Activated B cell treated with CpG ODN at 0.5 μM for 24 hours (primary cell): ENCODE measurements around the gene MAPK12. TPM values are rescaled to one million over a fixed set of nuclear protein-coding genes. Genes with fewer than 3 reads are reported as not detected.

Experiments used
- ATAC-seq: fragments of 200-7000 bp; cut with Tn5 transposase; one replicate; pipeline ENCODE4 v1.10.0; 2021; ENCODE audit warnings: low read depth, mild to moderate bottlenecking, moderate library complexity
- CTCF ChIA-PET: fragments of 350-600 bp; sonication (Branson Sonifier 250); formaldehyde crosslinking; loops from one replicate; lab custom pipeline; 2021; ENCODE audit warnings: antibody characterized with exemption; lab: Charles Lee
- POLR2A ChIA-PET: fragments of 350-600 bp; sonication (Branson Sonifier 250); formaldehyde crosslinking; loops from one replicate; lab custom pipeline; 2021; ENCODE audit warnings: antibody characterized with exemption; lab: Charles Lee
- DNase-seq: peaks from one replicate; pipeline ENCODE4 v3.0.0; 2022
- H3K27ac Mint-ChIP-seq: one replicate; pipeline ENCODE4 v1.8.0; 2020; ENCODE audit warnings: mixed read lengths
- H3K27me3 Mint-ChIP-seq: one replicate; pipeline ENCODE4 v1.8.0; 2021; ENCODE audit warnings: mixed read lengths
- H3K36me3 Mint-ChIP-seq: one replicate; pipeline ENCODE4 v1.8.0; 2021; ENCODE audit warnings: low read depth, mixed read lengths
- H3K4me1 Mint-ChIP-seq: one replicate; pipeline ENCODE4 v1.8.0; 2021; ENCODE audit warnings: mixed read lengths
- H3K4me3 Mint-ChIP-seq: one replicate; pipeline ENCODE4 v1.8.0; 2020; ENCODE audit warnings: mild to moderate bottlenecking, mixed read lengths
- H3K9me3 Mint-ChIP-seq: one replicate; pipeline ENCODE4 v1.8.0; 2020; ENCODE audit warnings: mixed read lengths
- CTCF ChIP-seq: fragments of 200-600 bp; IDR thresholded peaks from one replicate; pipeline ENCODE4 v1.8.0; 2022; ENCODE audit warnings: antibody characterized with exemption, mild to moderate bottlenecking
- intact Hi-C: fragments of 100-400 bp; cut with micrococcal nuclease; formaldehyde crosslinking; loops from one replicate; pipeline ENCODE4 v1.15.1; 2024
- total RNA-seq: library from RNA; stranded (reverse); gene quantifications from 2 replicates; pipeline ENCODE4 v1.2.3, GENCODE V29; 2022

Gene MAPK12
- total RNA-seq, 1 donor from 2014 or later = 4.4 TPM

DNA sequence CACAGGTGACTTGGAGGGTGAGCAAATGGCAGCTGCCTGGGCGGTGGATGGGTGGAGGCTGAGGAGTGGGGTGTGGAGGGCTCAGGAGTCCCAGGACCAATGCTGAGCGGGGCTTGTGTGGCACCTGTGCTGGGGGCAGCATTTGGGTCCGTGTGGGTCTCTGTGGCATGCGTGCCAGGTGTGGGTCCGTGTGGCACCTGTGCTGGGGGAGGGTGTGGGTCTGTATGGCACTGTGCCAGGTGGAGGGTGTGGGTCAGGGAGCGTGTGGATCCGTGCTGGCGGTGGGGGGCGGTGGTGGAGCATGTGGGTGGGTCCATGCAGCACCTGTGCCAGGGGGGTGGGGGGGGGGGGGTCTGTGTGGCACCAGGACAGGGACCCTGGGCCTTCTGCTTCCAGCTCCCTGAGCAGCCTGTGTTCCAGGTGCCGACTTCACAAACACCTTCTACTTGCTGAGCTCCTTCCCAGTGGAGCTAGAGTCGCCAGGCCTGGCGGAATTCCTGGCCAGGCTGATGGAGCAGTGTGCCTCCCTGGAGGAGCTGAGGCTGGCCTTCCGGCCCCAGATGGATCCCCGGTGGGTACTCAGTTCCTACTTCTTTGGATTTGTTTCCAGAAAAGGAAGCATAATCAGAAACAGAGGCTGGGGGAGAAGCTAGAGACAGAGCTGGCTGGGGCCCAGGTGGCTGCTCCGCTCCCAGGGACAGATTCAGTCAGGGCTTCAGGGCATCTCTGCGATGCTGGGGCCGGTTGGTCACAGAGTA lies 46.0 kb downstream of the MAPK12 start:
- no peaks in the 10 kb centered on the region for H3K4me1 Mint-ChIP-seq
- intact Hi-C loops = no loop called here
- DNase-seq (no peak), ATAC-seq (no peak)
- POLR2A ChIA-PET = interaction anchor here (0.6 kb wide), 1 partner anchor 316 kb away, joined by 3 read pairs; no protein-coding TSS in a partner anchor
- no peak overlapping the region for H3K27ac Mint-ChIP-seq
- H3K4me3 Mint-ChIP-seq = no peak overlapping the region
- TF ChIP-seq CTCF = no peak
- H3K27me3 Mint-ChIP-seq = no peaks in the 10 kb centered on the region
- no peaks in the 10 kb centered on the region for H3K9me3 Mint-ChIP-seq
- H3K36me3 Mint-ChIP-seq = peaks cover 77% of the 10 kb centered on the region
- CTCF ChIA-PET = interaction anchor here (1.2 kb wide), 1 partner anchor 67 kb away, joined by 3 read pairs; no protein-coding TSS in a partner anchor

DNA sequence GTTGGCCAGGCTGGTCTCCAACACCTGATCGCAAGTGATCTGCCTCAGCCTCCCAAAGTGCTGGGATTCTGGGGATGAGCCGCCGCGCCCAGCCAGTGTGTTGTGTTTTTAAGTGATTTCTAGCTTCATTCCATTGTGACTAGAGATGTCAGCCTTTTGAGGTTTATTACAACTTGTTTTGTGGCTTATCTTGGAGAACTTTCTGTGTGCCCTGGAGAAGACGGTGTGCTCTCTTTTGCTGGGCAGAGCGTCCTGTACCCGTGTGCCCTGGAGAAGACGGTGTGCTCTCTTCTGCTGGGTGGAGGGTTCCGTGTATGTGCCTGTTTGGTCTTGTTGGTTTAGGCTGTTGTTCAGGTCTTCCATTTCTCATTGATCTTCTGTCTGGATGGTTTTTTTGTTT lies 48.2 kb downstream of the MAPK12 start:
- Mint-ChIP-seq H3K4me1 (peaks cover 4% of the 10 kb centered on the region), H3K9me3 (no peaks in the 10 kb centered on the region), H3K27ac (no peak overlapping the region), H3K27me3 (no peaks in the 10 kb centered on the region), H3K36me3 (peaks cover 74% of the 10 kb centered on the region), H3K4me3 (no peak overlapping the region)
- CTCF ChIA-PET = no interaction called here
- no peak for DNase-seq
- ATAC-seq = no peak
- TF ChIP-seq CTCF = no peak
- intact Hi-C loops = no loop called here
- POLR2A ChIA-PET = interaction anchor here (1.4 kb wide), 1 partner anchor 31 kb away, joined by 3 read pairs; the partner anchor contains the start of gene TUBGCP6

GRCh38 chr22:50211147-50211546 lies 50.3 kb downstream of the MAPK12 start:
- Mint-ChIP-seq H3K36me3 (peaks cover 69% of the 10 kb centered on the region), H3K4me3 (no peak overlapping the region), H3K9me3 (no peaks in the 10 kb centered on the region), H3K27ac (no peak overlapping the region), H3K27me3 (no peaks in the 10 kb centered on the region), H3K4me1 (peaks cover 23% of the 10 kb centered on the region)
- ATAC-seq = no peak
- ChIA-PET POLR2A (interaction anchor here (0.8 to 1.9 kb wide), 2 partner anchors 20 to 62 kb away, joined by 4 to 10 read pairs; no protein-coding TSS in a partner anchor), CTCF (interaction anchor here (0.9 to 2.4 kb wide), 2 partner anchors 62 to 444 kb away, joined by 4 to 15 read pairs; no protein-coding TSS in a partner anchor)
- intact Hi-C loops = no loop called here
- no peak for TF ChIP-seq CTCF
- no peak for DNase-seq

GRCh38 chr22:50210378-50211139 lies 50.9 kb downstream of the MAPK12 start:
- no peak for DNase-seq
- peaks cover 65% of the 10 kb centered on the region for H3K36me3 Mint-ChIP-seq
- no peak overlapping the region for H3K27ac Mint-ChIP-seq
- no peaks in the 10 kb centered on the region for H3K27me3 Mint-ChIP-seq
- ChIA-PET POLR2A (interaction anchor here (0.8 to 1.9 kb wide), 2 partner anchors 20 to 62 kb away, joined by 4 to 10 read pairs; no protein-coding TSS in a partner anchor), CTCF (interaction anchor here (2.4 kb wide), 1 partner anchor 61 kb away, joined by 15 read pairs; no protein-coding TSS in a partner anchor)
- ATAC-seq = no peak
- H3K9me3 Mint-ChIP-seq = no peaks in the 10 kb centered on the region
- peaks cover 24% of the 10 kb centered on the region for H3K4me1 Mint-ChIP-seq
- H3K4me3 Mint-ChIP-seq = no peak overlapping the region
- no peak for TF ChIP-seq CTCF
- intact Hi-C loops = loop anchor here (1.0 kb wide), 1 partner anchor 281 kb away; no protein-coding TSS in a partner anchor
